ENCODE data around the gene TNS3.

DNA sequence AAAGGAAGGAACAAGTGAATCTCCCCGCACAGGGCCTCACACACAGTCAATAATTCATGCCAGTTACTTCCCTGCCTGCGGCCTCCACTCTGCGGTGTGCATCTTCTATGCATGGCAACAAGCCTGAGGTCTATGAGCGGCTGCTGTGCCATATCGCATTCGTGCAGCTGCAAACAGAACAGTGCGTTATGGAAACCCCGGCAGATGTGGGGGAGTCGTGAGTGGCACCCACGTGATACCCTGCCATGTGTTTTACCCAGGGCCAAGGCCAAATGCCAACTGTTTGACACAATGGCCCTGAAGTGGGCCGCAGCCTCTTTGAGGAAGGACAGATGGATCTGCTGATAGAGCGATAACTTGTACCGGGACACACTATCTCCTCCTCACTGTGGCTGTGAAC, 13.4 kb downstream of the TNS3 start:
- TF ChIP-seq POLR2AphosphoS5 (IDR thresholded peaks at IDR 0.05) = peak; percentile 62 to 91 (median 90)
- TF ChIP-seq POLR2A (IDR thresholded peaks at IDR 0.05) = no peak
- no peak for TF ChIP-seq CTCF (IDR thresholded peaks at IDR 0.05 in 8 of 11, conservative IDR thresholded peaks at IDR 0.05 in 3 of 11)

Data from spleen (tissue), 7 donors.